Glutamatergic neuron (in vitro differentiated cells): Measurements from ENCODE around the gene RNF7. TPM values are rescaled to one million over a fixed set of nuclear protein-coding genes. Genes with fewer than 3 reads are reported as not detected.
"Not testable (repeated sequence)": the region's sequence is repeated elsewhere in the genome, so short reads cannot be mapped to it uniquely, and the experiment has no call there.

Source experiments
- DNase-seq: peaks from one replicate; pipeline ENCODE4 v3.0.0; 2022
- H3K27ac Mint-ChIP-seq: one replicate; pipeline ENCODE4 v1.8.0; 2020; ENCODE audit warnings: mild to moderate bottlenecking, mixed read lengths, inconsistent platforms; ENCODE audit not compliant: unreplicated experiment
- H3K27me3 Mint-ChIP-seq: one replicate; pipeline ENCODE4 v1.8.0; 2020; ENCODE audit warnings: mild to moderate bottlenecking, moderate library complexity, mixed read lengths, inconsistent platforms; ENCODE audit not compliant: unreplicated experiment
- H3K36me3 Mint-ChIP-seq: one replicate; pipeline ENCODE4 v1.8.0; 2020; ENCODE audit warnings: mild to moderate bottlenecking, mixed read lengths, inconsistent platforms; ENCODE audit not compliant: unreplicated experiment
- H3K4me1 Mint-ChIP-seq: one replicate; pipeline ENCODE4 v1.8.0; 2020; ENCODE audit warnings: mild to moderate bottlenecking, low read depth, mixed read lengths, inconsistent platforms; ENCODE audit not compliant: unreplicated experiment
- H3K4me3 Mint-ChIP-seq: one replicate; pipeline ENCODE4 v1.8.0; 2020; ENCODE audit warnings: mild to moderate bottlenecking, mixed read lengths, inconsistent platforms; ENCODE audit not compliant: unreplicated experiment
- H3K9me3 Mint-ChIP-seq: one replicate; pipeline ENCODE4 v1.8.0; 2020; ENCODE audit warnings: mild to moderate bottlenecking, moderate library complexity, mixed read lengths, inconsistent platforms; ENCODE audit not compliant: unreplicated experiment
- total RNA-seq: library from RNA; stranded (reverse); fragmentation: NEBNext Ultra II Directional; extraction: Animal tissue kit (Norgen Biotek cat#: 25700); gene quantifications from one replicate; pipeline ENCODE4 v1.2.1, GENCODE V29; 2021; ENCODE audit not compliant: unreplicated experiment
- TF ChIP-seq, protein P1 (sequence below): fragments of 200-600 bp; sonication (generic); IDR thresholded peaks from one replicate; pipeline ENCODE4 v1.5.0; 2021; ENCODE audit not compliant: partially characterized antibody, unreplicated experiment

Gene RNF7
- total RNA-seq, 1 donor from 2014 or later: 95.0 TPM

DNA sequence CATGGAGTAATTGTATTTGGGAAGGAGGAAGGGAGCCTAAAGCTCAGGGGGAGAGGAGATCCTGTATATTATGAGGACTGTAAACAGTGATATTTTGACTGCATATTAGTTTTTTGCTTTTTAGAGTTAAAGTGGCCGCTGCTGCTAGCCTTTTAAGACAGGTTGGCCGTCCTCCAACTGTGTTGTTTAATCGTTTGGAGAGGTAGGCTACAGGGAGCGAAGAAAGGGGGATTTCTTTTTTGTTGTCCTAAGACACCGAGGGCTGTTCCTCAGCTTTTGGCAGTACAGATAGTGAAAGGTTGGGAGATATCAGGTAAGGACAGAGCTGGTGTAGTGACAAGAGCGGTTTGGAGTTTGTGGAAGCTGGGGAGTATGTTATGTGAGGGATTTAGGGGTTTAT is 38.2 kb upstream of the RNF7 start:
- Mint-ChIP-seq H3K36me3 (peaks cover 7% of the 10 kb centered on the region), H3K4me1 (no peaks in the 10 kb centered on the region), H3K27ac (no peak overlapping the region), H3K4me3 (no peak overlapping the region), H3K27me3 (peaks cover 2% of the 10 kb centered on the region), H3K9me3 (no peaks in the 10 kb centered on the region)
- DNase-seq: no peak
- TF ChIP-seq, protein P1, sequence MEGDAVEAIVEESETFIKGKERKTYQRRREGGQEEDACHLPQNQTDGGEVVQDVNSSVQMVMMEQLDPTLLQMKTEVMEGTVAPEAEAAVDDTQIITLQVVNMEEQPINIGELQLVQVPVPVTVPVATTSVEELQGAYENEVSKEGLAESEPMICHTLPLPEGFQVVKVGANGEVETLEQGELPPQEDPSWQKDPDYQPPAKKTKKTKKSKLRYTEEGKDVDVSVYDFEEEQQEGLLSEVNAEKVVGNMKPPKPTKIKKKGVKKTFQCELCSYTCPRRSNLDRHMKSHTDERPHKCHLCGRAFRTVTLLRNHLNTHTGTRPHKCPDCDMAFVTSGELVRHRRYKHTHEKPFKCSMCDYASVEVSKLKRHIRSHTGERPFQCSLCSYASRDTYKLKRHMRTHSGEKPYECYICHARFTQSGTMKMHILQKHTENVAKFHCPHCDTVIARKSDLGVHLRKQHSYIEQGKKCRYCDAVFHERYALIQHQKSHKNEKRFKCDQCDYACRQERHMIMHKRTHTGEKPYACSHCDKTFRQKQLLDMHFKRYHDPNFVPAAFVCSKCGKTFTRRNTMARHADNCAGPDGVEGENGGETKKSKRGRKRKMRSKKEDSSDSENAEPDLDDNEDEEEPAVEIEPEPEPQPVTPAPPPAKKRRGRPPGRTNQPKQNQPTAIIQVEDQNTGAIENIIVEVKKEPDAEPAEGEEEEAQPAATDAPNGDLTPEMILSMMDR: no peak

DNA sequence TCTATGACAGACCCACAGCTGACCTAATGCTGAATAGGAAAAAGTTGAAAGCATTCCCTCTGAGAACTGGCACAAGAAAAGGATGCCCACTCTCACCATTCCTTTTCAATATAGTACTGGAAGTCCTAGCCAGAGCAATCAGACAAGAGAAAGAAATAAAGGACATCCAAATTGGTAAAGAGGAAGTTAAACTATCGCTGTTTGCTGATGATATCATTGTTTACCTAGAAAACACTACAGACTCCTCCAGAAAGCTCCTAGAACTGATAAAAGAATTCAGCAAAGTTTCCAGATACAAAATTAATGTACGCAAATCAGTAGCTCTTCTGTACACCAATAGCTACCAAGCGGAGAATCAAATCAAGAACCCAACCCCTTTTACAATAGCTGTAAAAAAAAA is 34.7 kb upstream of the RNF7 start:
- not testable (repeated sequence) for H3K4me3 Mint-ChIP-seq, H3K9me3 Mint-ChIP-seq, H3K36me3 Mint-ChIP-seq, H3K4me1 Mint-ChIP-seq, DNase-seq, H3K27ac Mint-ChIP-seq, H3K27me3 Mint-ChIP-seq

DNA sequence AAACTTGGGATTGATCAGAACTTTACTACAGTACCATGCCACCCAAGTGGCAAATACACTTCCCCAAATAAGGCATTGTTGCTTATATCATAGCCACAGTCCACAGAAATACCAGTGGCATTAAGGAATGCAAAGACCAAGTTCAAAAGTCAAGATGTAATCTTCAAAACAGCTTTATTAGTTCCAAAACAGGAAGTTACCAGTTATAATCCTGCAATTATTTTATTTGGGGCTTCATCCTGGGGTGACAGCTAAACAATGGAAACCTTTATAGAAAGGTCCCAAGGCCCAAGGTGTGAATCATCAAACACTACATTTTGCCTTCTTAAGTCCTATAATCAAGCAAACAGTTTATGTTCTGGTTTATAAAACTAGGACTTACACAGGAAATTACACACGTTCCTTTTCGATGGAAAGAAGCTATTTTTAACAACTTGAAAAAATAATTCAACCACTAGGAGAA is 30.3 kb upstream of the RNF7 start:
- no peak for DNase-seq
- TF ChIP-seq, protein P1: no peak
- Mint-ChIP-seq H3K4me3 (no peak overlapping the region), H3K9me3 (no peaks in the 10 kb centered on the region), H3K27ac (no peak overlapping the region), H3K27me3 (peaks cover 2% of the 10 kb centered on the region), H3K4me1 (no peaks in the 10 kb centered on the region), H3K36me3 (no peaks in the 10 kb centered on the region)

DNA sequence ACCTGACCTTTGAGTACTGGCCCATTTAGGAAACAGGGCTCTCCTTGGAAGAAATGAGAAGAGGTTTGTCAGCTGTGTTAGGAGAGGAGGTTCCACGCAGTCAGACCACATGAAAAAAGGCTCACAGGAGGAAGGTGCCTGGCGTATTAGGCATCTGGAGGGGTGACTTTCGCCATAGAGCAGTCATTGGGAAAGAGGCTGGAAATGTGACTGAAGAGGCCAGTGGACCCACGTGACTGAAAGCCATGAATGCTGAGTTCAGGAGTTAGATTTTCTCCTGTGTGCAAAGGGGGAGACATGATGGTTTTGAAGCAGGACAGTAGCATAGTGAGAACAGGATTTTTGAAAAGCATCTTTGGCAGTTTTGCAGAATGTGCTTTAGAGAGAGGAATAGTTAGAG is 29.7 kb upstream of the RNF7 start:
- Mint-ChIP-seq H3K27me3 (peaks cover 2% of the 10 kb centered on the region), H3K4me1 (no peaks in the 10 kb centered on the region), H3K9me3 (no peaks in the 10 kb centered on the region), H3K36me3 (no peaks in the 10 kb centered on the region), H3K4me3 (no peak overlapping the region), H3K27ac (no peak overlapping the region)
- DNase-seq: no peak
- TF ChIP-seq, protein P1: no peak

DNA sequence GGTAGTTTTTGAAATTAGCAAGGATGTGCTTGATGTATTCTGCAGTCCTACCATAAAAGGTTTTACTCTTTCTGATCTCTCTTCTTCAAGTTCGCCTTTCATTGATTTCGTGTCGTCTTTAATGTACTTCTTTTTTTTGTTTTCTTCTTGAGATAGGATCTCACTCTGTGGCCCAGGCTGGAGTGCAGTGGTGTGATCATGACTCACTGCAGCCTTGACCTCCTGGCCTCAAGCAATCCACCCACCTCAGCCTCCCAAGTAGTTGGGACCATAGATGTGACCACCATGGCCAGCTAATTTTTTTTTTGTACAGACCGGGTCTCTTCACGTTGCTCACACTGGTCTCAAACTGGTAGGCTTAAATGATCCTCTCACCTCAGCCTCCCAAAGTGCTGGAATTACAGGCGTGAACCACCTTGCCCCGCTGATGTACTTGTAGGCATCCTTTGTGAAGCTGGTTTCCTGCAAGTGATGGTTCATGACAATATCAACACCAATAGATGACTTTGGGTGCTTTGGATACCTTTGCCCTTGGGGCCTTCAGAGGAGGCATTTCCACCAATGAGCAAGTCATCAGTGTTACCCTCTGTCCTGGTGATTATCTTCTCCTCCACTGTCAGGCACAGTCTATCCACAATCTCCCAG is 28.9 kb upstream of the RNF7 start:
- Mint-ChIP-seq H3K4me3 (no peak overlapping the region), H3K9me3 (no peaks in the 10 kb centered on the region), H3K27ac (no peak overlapping the region), H3K4me1 (no peaks in the 10 kb centered on the region), H3K27me3 (peaks cover 2% of the 10 kb centered on the region), H3K36me3 (no peaks in the 10 kb centered on the region)
- no peak for DNase-seq
- TF ChIP-seq, protein P1: no peak

DNA sequence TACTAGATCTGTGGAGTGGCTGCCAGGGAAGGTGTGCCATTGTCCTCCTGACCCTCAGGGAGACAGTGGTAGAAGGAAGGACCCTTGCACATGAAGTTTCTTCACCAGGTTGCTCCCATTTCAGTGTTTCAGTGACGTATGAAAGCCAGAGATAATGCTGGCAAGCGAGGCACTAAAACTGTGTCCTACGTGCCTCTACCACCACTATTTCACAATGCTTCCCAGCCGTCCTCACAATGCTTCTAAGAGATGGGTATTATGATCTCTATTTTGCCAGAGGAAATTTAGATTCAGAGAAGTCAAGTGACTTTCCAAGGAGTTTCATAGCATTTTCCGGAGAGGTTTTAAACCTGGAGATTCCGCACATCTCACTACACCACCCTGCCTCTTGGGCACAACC is 28.0 kb upstream of the RNF7 start:
- TF ChIP-seq, protein P1: no peak

More for the DNA sequence above, 28.0 kb upstream of the RNF7 start:
- no peaks in the 10 kb centered on the region for H3K27me3 Mint-ChIP-seq
- DNase-seq: no peak
- H3K4me1 Mint-ChIP-seq: no peaks in the 10 kb centered on the region
- no peaks in the 10 kb centered on the region for H3K36me3 Mint-ChIP-seq
- no peak overlapping the region for H3K4me3 Mint-ChIP-seq
- no peak overlapping the region for H3K27ac Mint-ChIP-seq
- no peaks in the 10 kb centered on the region for H3K9me3 Mint-ChIP-seq
